Activated CD8-positive, alpha-beta T cell treated with anti-CD3 and anti-CD28 coated beads for 36 hours (primary cell): Measurements from ENCODE around the gene ZNF575. TPM values are rescaled to one million over a fixed set of nuclear protein-coding genes. Genes with fewer than 3 reads are reported as not detected.
A peak's percentile ranks its signal among the peaks of the same experiment; 100 is the strongest.

ENCODE experiments used
- ATAC-seq: fragments of 200-7000 bp; cut with Tn5 transposase; one replicate; pipeline ENCODE4 v1.10.0; 2021; ENCODE audit warnings: mild to moderate bottlenecking, moderate library complexity
- CTCF ChIA-PET: fragments of 350-600 bp; sonication (Branson Sonifier 250); formaldehyde crosslinking; loops from one replicate; lab custom pipeline; 2021; ENCODE audit warnings: antibody characterized with exemption; lab: Charles Lee
- POLR2A ChIA-PET: fragments of 350-600 bp; sonication (Branson Sonifier 250); formaldehyde crosslinking; loops from one replicate; lab custom pipeline; 2021; ENCODE audit warnings: antibody characterized with exemption; lab: Charles Lee
- DNase-seq: peaks from one replicate; pipeline ENCODE4 v3.0.0-alpha.2; 2020
- H3K27ac Mint-ChIP-seq: one replicate; pipeline ENCODE4 v1.8.0; 2021; ENCODE audit warnings: mild to moderate bottlenecking, mixed read lengths
- H3K27me3 Mint-ChIP-seq: one replicate; pipeline ENCODE4 v1.8.0; 2021; ENCODE audit warnings: mixed read lengths
- H3K36me3 Mint-ChIP-seq: one replicate; pipeline ENCODE4 v1.8.0; 2021; ENCODE audit warnings: low read depth, mixed read lengths
- H3K4me1 Mint-ChIP-seq: one replicate; pipeline ENCODE4 v1.8.0; 2021; ENCODE audit warnings: low read depth, mixed read lengths
- H3K4me3 Mint-ChIP-seq: one replicate; pipeline ENCODE4 v1.8.0; 2021; ENCODE audit warnings: mild to moderate bottlenecking, moderate library complexity, mixed read lengths
- H3K9me3 Mint-ChIP-seq: one replicate; pipeline ENCODE4 v1.8.0; 2021; ENCODE audit warnings: mixed read lengths
- intact Hi-C: fragments of 100-400 bp; cut with micrococcal nuclease; formaldehyde crosslinking; loops from one replicate; pipeline ENCODE4 v1.10.0; 2022
- total RNA-seq, 2 experiments: library from RNA; stranded (reverse); gene quantifications; one replicate each; pipeline ENCODE4 v1.2.3, GENCODE V29; 2021
- TF ChIP-seq, protein P1 (sequence below): fragments of 200-600 bp; IDR thresholded peaks from one replicate; pipeline ENCODE4 v1.8.0; 2022; ENCODE audit warnings: antibody characterized with exemption, mild to moderate bottlenecking

The ZNF575 gene
- total RNA-seq, 2 experiments from 2014 or later: 1.2 to 2.0 TPM

DNA sequence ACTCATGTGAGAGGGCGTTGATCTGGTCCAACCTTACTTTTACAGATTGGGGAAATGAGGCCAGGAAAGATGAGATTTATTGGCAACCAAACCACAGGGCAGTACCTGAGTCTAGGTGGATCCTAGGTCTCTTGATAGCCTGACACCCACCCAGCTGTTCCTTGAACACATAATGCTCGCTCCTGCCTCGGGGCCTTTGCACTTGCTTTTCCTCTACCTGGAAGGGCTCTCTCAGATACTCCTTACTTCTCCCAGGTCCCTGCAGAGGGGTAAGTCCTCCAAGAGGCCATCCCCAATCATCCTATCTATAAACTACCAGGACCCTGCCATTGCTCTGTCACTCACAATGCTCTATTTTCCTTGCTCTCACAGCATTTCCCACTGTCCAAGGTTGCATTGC is 7.4 kb downstream of the ZNF575 start:
- H3K4me3 Mint-ChIP-seq: no peak overlapping the region
- peaks cover 3% of the 10 kb centered on the region for H3K9me3 Mint-ChIP-seq
- DNase-seq (no peak), ATAC-seq (no peak)
- no peak overlapping the region for H3K27ac Mint-ChIP-seq
- H3K4me1 Mint-ChIP-seq: peaks cover under 1% of the 10 kb centered on the region
- no peaks in the 10 kb centered on the region for H3K27me3 Mint-ChIP-seq
- H3K36me3 Mint-ChIP-seq: peaks cover 38% of the 10 kb centered on the region
- ChIA-PET CTCF (interaction anchor here (1.9 kb wide), 1 partner anchor 15 kb away, joined by 8 read pairs; no protein-coding TSS in a partner anchor), POLR2A (no interaction called here)
- TF ChIP-seq, protein P1, sequence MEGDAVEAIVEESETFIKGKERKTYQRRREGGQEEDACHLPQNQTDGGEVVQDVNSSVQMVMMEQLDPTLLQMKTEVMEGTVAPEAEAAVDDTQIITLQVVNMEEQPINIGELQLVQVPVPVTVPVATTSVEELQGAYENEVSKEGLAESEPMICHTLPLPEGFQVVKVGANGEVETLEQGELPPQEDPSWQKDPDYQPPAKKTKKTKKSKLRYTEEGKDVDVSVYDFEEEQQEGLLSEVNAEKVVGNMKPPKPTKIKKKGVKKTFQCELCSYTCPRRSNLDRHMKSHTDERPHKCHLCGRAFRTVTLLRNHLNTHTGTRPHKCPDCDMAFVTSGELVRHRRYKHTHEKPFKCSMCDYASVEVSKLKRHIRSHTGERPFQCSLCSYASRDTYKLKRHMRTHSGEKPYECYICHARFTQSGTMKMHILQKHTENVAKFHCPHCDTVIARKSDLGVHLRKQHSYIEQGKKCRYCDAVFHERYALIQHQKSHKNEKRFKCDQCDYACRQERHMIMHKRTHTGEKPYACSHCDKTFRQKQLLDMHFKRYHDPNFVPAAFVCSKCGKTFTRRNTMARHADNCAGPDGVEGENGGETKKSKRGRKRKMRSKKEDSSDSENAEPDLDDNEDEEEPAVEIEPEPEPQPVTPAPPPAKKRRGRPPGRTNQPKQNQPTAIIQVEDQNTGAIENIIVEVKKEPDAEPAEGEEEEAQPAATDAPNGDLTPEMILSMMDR: no peak
- intact Hi-C loops: no loop called here

- no peak overlapping the region for H3K27ac Mint-ChIP-seq
- CTCF ChIA-PET: interaction anchor here (1.9 kb wide), 1 partner anchor 13 kb away, joined by 8 read pairs; no protein-coding TSS in a partner anchor
- intact Hi-C loops: no loop called here
- DNase-seq: no peak
- ATAC-seq: no peak
- H3K4me1 Mint-ChIP-seq: no peaks in the 10 kb centered on the region
- H3K9me3 Mint-ChIP-seq: peaks cover 3% of the 10 kb centered on the region
- no peak overlapping the region for H3K4me3 Mint-ChIP-seq
- POLR2A ChIA-PET: interaction anchor here (1.3 kb wide), 1 partner anchor 11 kb away, joined by 3 read pairs; no protein-coding TSS in a partner anchor
- no peaks in the 10 kb centered on the region for H3K27me3 Mint-ChIP-seq
- peaks cover 38% of the 10 kb centered on the region for H3K36me3 Mint-ChIP-seq
- TF ChIP-seq, protein P1: no peak
Observed at GRCh38 chr19:43541920-43542650, 9.1 kb downstream of the ZNF575 start.

GRCh38 chr19:43544077-43544476 is 11.1 kb downstream of the ZNF575 start:
- Mint-ChIP-seq H3K27ac (no peak overlapping the region), H3K27me3 (no peaks in the 10 kb centered on the region), H3K4me1 (no peaks in the 10 kb centered on the region), H3K4me3 (no peak overlapping the region), H3K9me3 (peaks cover 3% of the 10 kb centered on the region), H3K36me3 (peaks cover 23% of the 10 kb centered on the region)
- CTCF ChIA-PET: interaction anchor here (1.4 to 1.9 kb wide), 2 partner anchors 11 to 16 kb away, joined by 3 to 9 read pairs; no protein-coding TSS in a partner anchor
- intact Hi-C loops: no loop called here
- ATAC-seq (no peak), DNase-seq (no peak)
- POLR2A ChIA-PET: no interaction called here
- TF ChIP-seq, protein P1: no peak

DNA sequence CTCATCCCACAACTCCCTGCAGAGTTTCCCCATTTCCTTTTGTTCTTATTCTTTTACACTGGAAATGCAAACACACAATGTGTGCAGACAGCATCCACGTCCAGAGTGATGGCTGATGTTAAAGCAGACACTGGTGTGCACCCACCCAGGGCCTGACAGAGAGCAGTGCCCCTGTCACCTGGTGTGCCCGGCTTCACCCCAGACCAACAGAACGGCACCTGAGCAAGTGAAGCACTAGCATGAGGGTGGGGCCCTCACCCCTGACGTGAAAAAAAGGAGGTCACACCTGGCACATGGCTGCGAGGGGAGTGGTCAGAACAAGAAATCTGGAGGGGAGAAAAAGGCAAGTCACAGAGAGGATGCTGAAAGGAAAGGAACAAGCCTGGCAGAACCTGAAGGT is 12.3 kb downstream of the ZNF575 start:
- H3K9me3 Mint-ChIP-seq: no peaks in the 10 kb centered on the region
- no peaks in the 10 kb centered on the region for H3K27me3 Mint-ChIP-seq
- CTCF ChIA-PET: interaction anchor here (1.9 kb wide), 1 partner anchor 10 kb away, joined by 9 read pairs; no protein-coding TSS in a partner anchor
- POLR2A ChIA-PET: no interaction called here
- TF ChIP-seq, protein P1: no peak
- H3K4me1 Mint-ChIP-seq: no peaks in the 10 kb centered on the region
- no peak overlapping the region for H3K4me3 Mint-ChIP-seq
- H3K36me3 Mint-ChIP-seq: peaks cover 15% of the 10 kb centered on the region
- intact Hi-C loops: no loop called here
- peak overlapping the region; percentile 55 for H3K27ac Mint-ChIP-seq
- ATAC-seq (no peak), DNase-seq (no peak)

DNA sequence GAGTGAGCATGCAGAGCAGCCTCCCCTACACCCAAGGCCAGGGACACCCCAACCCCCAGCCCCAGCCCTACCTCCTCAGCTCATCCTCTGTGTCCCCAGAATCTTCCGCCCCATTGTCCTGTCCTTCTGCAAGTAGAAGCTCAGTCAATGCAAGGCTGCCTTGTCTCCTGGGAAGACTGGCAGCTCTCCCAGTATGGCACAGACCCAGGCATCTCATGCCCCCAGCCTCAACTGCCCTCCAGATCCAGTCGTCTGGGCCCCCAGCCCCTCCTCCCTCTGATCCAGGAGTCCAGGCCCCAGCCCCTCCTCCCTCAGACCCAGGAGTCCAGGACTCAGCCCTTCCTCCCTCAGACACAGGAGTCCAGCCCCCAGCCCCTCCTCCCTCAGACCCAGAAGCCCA is 13.0 kb downstream of the ZNF575 start:
- Mint-ChIP-seq H3K27me3 (no peaks in the 10 kb centered on the region), H3K36me3 (peaks cover 13% of the 10 kb centered on the region)
- POLR2A ChIA-PET: no interaction called here

More for the DNA sequence above, 13.0 kb downstream of the ZNF575 start:
- CTCF ChIA-PET: interaction anchor here (1.2 to 1.9 kb wide), 2 partner anchors 9 kb away, joined by 4 to 9 read pairs; no protein-coding TSS in a partner anchor
- H3K9me3 Mint-ChIP-seq: no peaks in the 10 kb centered on the region
- H3K4me3 Mint-ChIP-seq: no peak overlapping the region
- H3K4me1 Mint-ChIP-seq: no peaks in the 10 kb centered on the region
- TF ChIP-seq, protein P1: no peak
- no peak overlapping the region for H3K27ac Mint-ChIP-seq
- intact Hi-C loops: no loop called here
- DNase-seq: no peak
- ATAC-seq: no peak
